KMS-11 (cell line): Measurements from ENCODE around the gene RPS19BP1.

Experiments used
- H2AFZ ChIP-seq: fragments of 200-600 bp; sonication (generic); 2 replicates; pipeline ENCODE4 v1.6.1; 2016; ENCODE audit warnings: antibody characterized with exemption, mixed run types, low read depth
- H3K27ac ChIP-seq: fragments of 200-600 bp; sonication (generic); 2 replicates; pipeline ENCODE4 v1.6.1; 2016; ENCODE audit warnings: mild to moderate bottlenecking, mixed run types
- H3K27me3 ChIP-seq: fragments of 200-600 bp; sonication (generic); 2 replicates; pipeline ENCODE4 v1.6.1; 2017; ENCODE audit warnings: mild to moderate bottlenecking, low read depth, mixed run types, moderate library complexity; ENCODE audit not compliant: insufficient read depth
- H3K36me3 ChIP-seq: fragments of 200-600 bp; sonication (generic); 2 replicates; pipeline ENCODE4 v1.6.1; 2017; ENCODE audit warnings: mild to moderate bottlenecking, mixed run types; ENCODE audit not compliant: insufficient read depth
- H3K4me1 ChIP-seq: fragments of 200-600 bp; sonication (generic); 2 replicates; pipeline ENCODE4 v1.6.1; 2016; ENCODE audit warnings: mild to moderate bottlenecking, low read depth, mixed run types; ENCODE audit not compliant: poor library complexity, severe bottlenecking
- H3K4me2 ChIP-seq: fragments of 200-600 bp; sonication (generic); 2 replicates; pipeline ENCODE4 v1.7.0; 2016; ENCODE audit warnings: mild to moderate bottlenecking, mixed run types
- H3K4me3 ChIP-seq: fragments of 200-600 bp; sonication (generic); IDR thresholded peaks from 2 replicates; pipeline ENCODE4 v1.6.1; 2017; ENCODE audit warnings: low read depth, low read length, mixed read lengths; ENCODE audit not compliant: insufficient read depth
- H3K79me2 ChIP-seq: fragments of 200-600 bp; sonication (generic); 2 replicates; pipeline ENCODE4 v1.6.1; 2016; ENCODE audit warnings: low read depth, mixed run types; ENCODE audit not compliant: insufficient read depth
- H3K9ac ChIP-seq: fragments of 200-600 bp; sonication (generic); 2 replicates; pipeline ENCODE4 v1.6.1; 2016; ENCODE audit warnings: mild to moderate bottlenecking, mixed run types
- H4K20me1 ChIP-seq: fragments of 200-600 bp; sonication (generic); 2 replicates; pipeline ENCODE4 v1.6.1; 2016; ENCODE audit warnings: mild to moderate bottlenecking, mixed run types; ENCODE audit not compliant: insufficient read depth
- TF ChIP-seq, protein P1 (sequence below): fragments of 200-600 bp; sonication (generic); conservative IDR thresholded peaks from 2 replicates; pipeline ENCODE4 v1.6.1; 2017; ENCODE audit warnings: low read depth, mild to moderate bottlenecking, antibody characterized with exemption, low read length, moderate library complexity, mixed read lengths

Gene RPS19BP1

DNA sequence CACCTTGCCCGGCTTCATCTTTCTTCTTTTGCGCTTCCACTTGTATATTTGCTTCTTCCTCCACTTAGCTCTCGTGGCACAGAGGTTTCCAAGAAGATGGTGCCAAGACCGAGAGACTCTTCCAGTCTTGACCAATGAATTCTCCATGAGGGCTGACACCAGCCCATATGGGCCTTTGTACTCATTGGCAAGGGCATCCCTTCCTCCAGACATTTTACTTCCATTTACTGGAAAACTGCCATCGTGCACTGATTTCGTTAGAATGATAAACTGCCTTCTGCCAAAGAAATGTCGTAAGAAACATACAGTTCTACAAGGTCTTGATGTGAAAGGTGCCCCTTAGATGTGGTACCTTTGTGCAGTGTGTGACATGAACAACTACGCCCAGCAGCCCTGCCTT, 35.1 kb downstream of the RPS19BP1 start:
- Histone ChIP-seq H3K27ac (no peak overlapping the region), H2AFZ (no peak overlapping the region), H3K36me3 (no peaks in the 10 kb centered on the region), H3K4me1 (peaks cover 12% of the 10 kb centered on the region), H3K4me2 (no peak overlapping the region), H3K79me2 (peaks cover 3% of the 10 kb centered on the region; the same call in 1 of the 2 replicates), H4K20me1 (no peaks in the 10 kb centered on the region), H3K9ac (no peak overlapping the region), H3K4me3 (no peak overlapping the region), H3K27me3 (no peaks in the 10 kb centered on the region)
- TF ChIP-seq, protein P1, sequence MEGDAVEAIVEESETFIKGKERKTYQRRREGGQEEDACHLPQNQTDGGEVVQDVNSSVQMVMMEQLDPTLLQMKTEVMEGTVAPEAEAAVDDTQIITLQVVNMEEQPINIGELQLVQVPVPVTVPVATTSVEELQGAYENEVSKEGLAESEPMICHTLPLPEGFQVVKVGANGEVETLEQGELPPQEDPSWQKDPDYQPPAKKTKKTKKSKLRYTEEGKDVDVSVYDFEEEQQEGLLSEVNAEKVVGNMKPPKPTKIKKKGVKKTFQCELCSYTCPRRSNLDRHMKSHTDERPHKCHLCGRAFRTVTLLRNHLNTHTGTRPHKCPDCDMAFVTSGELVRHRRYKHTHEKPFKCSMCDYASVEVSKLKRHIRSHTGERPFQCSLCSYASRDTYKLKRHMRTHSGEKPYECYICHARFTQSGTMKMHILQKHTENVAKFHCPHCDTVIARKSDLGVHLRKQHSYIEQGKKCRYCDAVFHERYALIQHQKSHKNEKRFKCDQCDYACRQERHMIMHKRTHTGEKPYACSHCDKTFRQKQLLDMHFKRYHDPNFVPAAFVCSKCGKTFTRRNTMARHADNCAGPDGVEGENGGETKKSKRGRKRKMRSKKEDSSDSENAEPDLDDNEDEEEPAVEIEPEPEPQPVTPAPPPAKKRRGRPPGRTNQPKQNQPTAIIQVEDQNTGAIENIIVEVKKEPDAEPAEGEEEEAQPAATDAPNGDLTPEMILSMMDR, result no peak

DNA sequence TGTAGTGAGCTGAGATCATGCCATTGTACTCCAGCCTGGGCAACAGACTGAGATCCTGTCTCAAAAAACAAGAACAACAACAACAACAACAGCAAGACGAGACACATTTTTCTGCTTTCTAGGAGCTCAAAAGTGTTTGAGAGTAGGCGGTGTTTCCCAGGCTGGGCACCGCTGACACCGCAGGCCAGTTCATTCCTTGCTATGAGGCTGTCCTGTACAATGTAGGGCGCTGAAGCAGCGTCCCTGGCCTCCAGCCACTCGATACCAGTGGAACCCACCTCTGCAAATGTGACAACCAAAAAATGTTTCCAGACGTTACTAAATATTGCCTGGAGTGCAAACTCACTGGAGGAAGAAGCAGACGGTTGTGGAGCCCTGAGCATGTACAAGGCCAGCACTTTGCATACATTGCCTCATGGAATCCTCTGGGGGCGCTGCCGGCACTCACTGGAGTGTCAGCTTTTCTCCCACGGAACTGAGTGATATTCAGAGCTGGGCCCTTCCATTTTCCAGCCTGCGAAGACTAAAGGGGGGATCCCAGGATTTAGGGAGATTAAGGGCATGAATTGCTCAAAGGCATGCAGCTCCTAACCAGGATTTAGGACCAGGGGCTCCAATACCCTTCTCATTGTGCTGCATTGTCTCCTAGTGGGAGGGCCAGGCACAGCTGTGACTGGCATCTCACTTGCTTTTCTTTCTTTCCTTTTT, 36.3 kb downstream of the RPS19BP1 start:
- H3K27ac ChIP-seq, result no peak overlapping the region
- H3K4me3 ChIP-seq, result no peak overlapping the region
- no peaks in the 10 kb centered on the region for H3K27me3 ChIP-seq
- H3K4me2 ChIP-seq, result no peak overlapping the region
- no peak overlapping the region for H3K9ac ChIP-seq
- peak overlapping the region; percentile 52; the same call in 1 of the 2 replicates for H2AFZ ChIP-seq
- no peaks in the 10 kb centered on the region for H3K36me3 ChIP-seq
- TF ChIP-seq, protein P1, result peak; percentile 76
- no peaks in the 10 kb centered on the region for H3K79me2 ChIP-seq
- H3K4me1 ChIP-seq, result peaks cover 9% of the 10 kb centered on the region
- H4K20me1 ChIP-seq, result no peaks in the 10 kb centered on the region

DNA sequence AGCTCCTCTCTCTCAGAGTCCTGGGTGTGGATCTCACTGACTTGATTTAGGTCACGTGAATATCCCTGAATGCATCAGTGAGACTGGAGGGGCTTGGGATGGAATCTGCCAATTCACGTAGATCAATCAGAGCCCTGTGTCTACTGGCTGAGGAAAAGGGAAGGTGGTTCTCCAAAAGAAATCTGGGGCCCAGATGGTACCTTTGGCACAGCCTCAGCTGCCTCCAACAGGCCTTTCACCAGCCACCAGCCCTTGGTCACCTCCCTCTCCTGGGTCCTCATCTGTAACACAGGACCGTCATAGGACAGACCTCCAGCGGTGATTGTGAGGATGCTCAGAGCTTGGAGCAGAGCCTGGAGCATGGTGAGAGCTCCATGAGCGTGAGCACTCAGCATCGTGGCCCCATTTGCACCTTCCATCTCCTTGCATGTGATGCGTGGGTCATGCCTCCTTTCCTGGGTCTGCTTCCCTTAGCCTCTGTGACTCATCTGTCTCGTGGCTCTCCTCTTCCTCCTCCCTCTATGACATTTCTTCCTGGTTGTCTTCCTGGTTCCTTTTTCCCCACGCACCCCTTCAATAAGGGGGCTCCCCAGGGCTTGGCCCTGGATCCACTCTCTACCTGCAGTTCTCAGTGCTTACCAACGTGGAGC, 38.0 kb downstream of the RPS19BP1 start:
- H3K9ac ChIP-seq, result no peak overlapping the region
- no peak overlapping the region for H3K4me3 ChIP-seq
- no peaks in the 10 kb centered on the region for H3K36me3 ChIP-seq
- no peak overlapping the region for H2AFZ ChIP-seq
- no peaks in the 10 kb centered on the region; the same call in 1 of the 2 replicates for H4K20me1 ChIP-seq
- no peak overlapping the region for H3K4me2 ChIP-seq
- H3K27ac ChIP-seq, result no peak overlapping the region
- no peaks in the 10 kb centered on the region for H3K79me2 ChIP-seq
- TF ChIP-seq, protein P1, result no peak
- H3K4me1 ChIP-seq, result peaks cover 15% of the 10 kb centered on the region
- H3K27me3 ChIP-seq, result no peaks in the 10 kb centered on the region

DNA sequence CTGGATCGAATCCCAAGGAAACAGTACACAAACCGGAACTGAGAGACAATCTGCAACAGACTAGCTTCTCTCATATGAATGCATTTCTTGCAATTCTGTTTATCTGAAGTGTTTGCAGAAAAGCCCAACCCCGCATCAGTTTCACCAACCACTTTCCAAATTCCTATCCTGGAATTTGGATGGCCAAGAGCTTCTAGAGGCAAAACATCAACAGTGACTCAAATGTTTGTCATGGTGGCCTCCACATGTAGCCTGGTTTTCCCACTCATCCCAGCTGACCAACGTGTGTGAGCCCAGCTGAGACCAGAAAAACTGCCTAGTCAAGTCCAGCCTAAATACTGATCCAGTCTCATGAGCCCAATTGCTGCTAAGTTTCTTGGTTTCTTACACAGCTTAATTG, 38.8 kb downstream of the RPS19BP1 start:
- TF ChIP-seq, protein P1, result no peak
- no peak overlapping the region for H2AFZ ChIP-seq
- no peak overlapping the region for H3K27ac ChIP-seq

More for the DNA sequence above, 38.8 kb downstream of the RPS19BP1 start:
- H3K79me2 ChIP-seq, result no peaks in the 10 kb centered on the region
- no peaks in the 10 kb centered on the region; the same call in 1 of the 2 replicates for H4K20me1 ChIP-seq
- no peak overlapping the region for H3K4me2 ChIP-seq
- H3K27me3 ChIP-seq, result no peaks in the 10 kb centered on the region
- H3K9ac ChIP-seq, result no peak overlapping the region
- peaks cover 18% of the 10 kb centered on the region for H3K4me1 ChIP-seq
- H3K36me3 ChIP-seq, result no peaks in the 10 kb centered on the region
- H3K4me3 ChIP-seq, result no peak overlapping the region
